ENCODE results near the gene DGKG. TPM values are rescaled to one million over a fixed set of nuclear protein-coding genes. Genes with fewer than 3 reads are reported as not detected.

The DGKG gene
- polyA plus RNA-seq, 1 of the 3 experiments (the other 2 are of a cell fraction) = 0.12 TPM

DNA sequence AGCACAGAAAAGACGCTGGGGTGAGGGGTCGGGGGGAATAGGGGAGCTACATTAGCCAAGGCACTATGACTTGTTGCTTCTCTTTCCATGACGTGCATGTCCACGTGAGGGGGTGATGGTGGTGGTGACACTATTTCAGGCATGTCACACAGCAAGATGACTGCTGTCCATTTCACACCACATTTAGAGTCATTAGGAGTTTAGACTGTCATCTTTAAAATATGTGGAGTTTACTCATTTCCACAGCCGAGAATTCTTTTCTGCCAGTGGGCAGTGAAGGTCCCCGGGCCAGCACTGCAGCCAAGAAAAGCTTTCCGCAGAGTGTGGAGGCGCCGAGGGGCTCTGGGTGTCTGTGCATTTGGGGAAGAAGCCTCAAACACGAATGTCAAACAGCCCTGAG is 954 bp upstream of the DGKG start:
- TF ChIP-seq CHD2 (IDR thresholded peaks at IDR 0.05; ENCODE audit: low read length, partially characterized antibody) (no peak), NFIC (IDR thresholded peaks at IDR 0.05; ENCODE audit: borderline replicate concordance) (no peak), GATA2 (CRISPR knock-in tag; IDR thresholded peaks at IDR 0.05) (no peak), SIN3A (IDR thresholded peaks at IDR 0.05; ENCODE audit: borderline replicate concordance, low read depth, low read length) (no peak)
- TF ChIP-seq, protein P1, sequence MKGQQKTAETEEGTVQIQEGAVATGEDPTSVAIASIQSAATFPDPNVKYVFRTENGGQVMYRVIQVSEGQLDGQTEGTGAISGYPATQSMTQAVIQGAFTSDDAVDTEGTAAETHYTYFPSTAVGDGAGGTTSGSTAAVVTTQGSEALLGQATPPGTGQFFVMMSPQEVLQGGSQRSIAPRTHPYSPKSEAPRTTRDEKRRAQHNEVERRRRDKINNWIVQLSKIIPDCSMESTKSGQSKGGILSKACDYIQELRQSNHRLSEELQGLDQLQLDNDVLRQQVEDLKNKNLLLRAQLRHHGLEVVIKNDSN (IDR thresholded peaks at IDR 0.05; ENCODE audit: borderline replicate concordance, low read depth) = no peak

DNA sequence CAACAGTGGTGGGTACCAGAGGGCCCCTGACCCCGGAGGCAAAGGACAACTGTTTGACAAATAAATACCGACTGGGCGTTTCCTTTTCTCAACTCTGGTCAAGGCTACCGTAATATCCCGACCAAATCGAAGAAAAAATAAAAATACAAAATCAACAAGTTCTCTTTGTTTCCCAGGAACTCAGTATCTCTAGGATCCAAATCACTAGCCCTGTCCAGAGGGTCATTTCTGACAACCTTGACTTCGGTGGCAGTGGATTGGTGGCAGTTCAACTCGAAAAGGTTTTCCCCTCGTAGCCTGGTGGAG is 456 bp upstream of the DGKG start:
- 17% methylated on average over 9 of the region's 9 CpGs for whole genome bisulfite sequencing (ENCODE audit: low lambda C conversion rate)
- Histone ChIP-seq H3K9ac (no peak overlapping the region), H3K4me1 (ENCODE audit: control insufficient read depth in 1 of 2, insufficient read depth in 2 of 2, low read depth in 1 of 2, low read length in 1 of 2) (peaks cover 0 to 14% of the 10 kb centered on the region in 2 experiments; a peak in 1 of 4 replicates), H3K36me3 (replicated peaks in 1 of 2; ENCODE audit: control insufficient read depth in 1 of 2, insufficient read depth in 2 of 2, low read length in 1 of 2) (no peaks in the 10 kb centered on the region), H3K9me3 (no peaks in the 10 kb centered on the region), H3K27ac (ENCODE audit: low read depth in 2 of 2, low read length in 1 of 2) (no peak overlapping the region), H4K20me1 (ENCODE audit: insufficient read depth) (no peaks in the 10 kb centered on the region), H2AFZ (ENCODE audit: low read depth) (no peak overlapping the region), H3K27me3 (ENCODE audit: insufficient read depth) (peaks cover 58% of the 10 kb centered on the region), H3K4me2 (peak overlapping the region; percentile 71; the same call in 1 of the 2 replicates), H3K9me2 (no peaks in the 10 kb centered on the region), H3K79me2 (ENCODE audit: insufficient read depth) (no peaks in the 10 kb centered on the region), H3F3A (replicated peaks; ENCODE audit: insufficient read depth) (no peaks in the 10 kb centered on the region), H3K4me3 (ENCODE audit: low read depth in 2 of 2, low read length in 1 of 2) (peak overlapping the region; percentile 47 to 60)
- TF ChIP-seq RAD21 (IDR thresholded peaks at IDR 0.05; ENCODE audit: low read length) (no peak), CHD2 (IDR thresholded peaks at IDR 0.05; ENCODE audit: low read length, partially characterized antibody) (no peak), RXRA (IDR thresholded peaks at IDR 0.05; ENCODE audit: borderline replicate concordance, low read depth) (no peak), TAF1 (IDR thresholded peaks at IDR 0.05; ENCODE audit: borderline replicate concordance, low read depth, low read length) (no peak), ELF1 (IDR thresholded peaks at IDR 0.05) (no peak), EP300 (IDR thresholded peaks at IDR 0.05; ENCODE audit: borderline replicate concordance in 1 of 2, low read depth in 1 of 2, low read length in 1 of 2) (no peak), JUND (IDR thresholded peaks at IDR 0.05) (no peak), GABPA (IDR thresholded peaks at IDR 0.05; ENCODE audit: low read depth) (no peak), TCF12 (IDR thresholded peaks at IDR 0.05) (no peak)
- TF ChIP-seq, protein P2, sequence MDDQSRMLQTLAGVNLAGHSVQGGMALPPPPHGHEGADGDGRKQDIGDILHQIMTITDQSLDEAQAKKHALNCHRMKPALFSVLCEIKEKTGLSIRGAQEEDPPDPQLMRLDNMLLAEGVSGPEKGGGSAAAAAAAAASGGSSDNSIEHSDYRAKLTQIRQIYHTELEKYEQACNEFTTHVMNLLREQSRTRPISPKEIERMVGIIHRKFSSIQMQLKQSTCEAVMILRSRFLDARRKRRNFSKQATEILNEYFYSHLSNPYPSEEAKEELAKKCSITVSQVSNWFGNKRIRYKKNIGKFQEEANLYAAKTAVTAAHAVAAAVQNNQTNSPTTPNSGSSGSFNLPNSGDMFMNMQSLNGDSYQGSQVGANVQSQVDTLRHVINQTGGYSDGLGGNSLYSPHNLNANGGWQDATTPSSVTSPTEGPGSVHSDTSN (IDR thresholded peaks at IDR 0.05) = no peak
- TF ChIP-seq, protein P3, sequence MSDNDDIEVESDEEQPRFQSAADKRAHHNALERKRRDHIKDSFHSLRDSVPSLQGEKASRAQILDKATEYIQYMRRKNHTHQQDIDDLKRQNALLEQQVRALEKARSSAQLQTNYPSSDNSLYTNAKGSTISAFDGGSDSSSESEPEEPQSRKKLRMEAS (IDR thresholded peaks at IDR 0.05; ENCODE audit: low read depth) = no peak
- ChIA-PET CTCF (interaction anchor here (1.4 kb wide), 1 partner anchor 84 kb away, joined by 3 read pairs; no protein-coding TSS in a partner anchor), POLR2A (no interaction called here)
- peak; percentile 18 for DNase-seq

More for the DNA sequence above, 954 bp upstream of the DGKG start:
- H3K9ac ChIP-seq = no peak overlapping the region
- H3F3A ChIP-seq (replicated peaks; ENCODE audit: insufficient read depth) = no peaks in the 10 kb centered on the region
- H3K4me2 ChIP-seq = no peak overlapping the region
- H3K79me2 ChIP-seq (ENCODE audit: insufficient read depth) = no peaks in the 10 kb centered on the region
- WGBS (ENCODE audit: low lambda C conversion rate) = 50% methylated on average over 10 of the region's 10 CpGs
- H3K9me3 ChIP-seq = no peaks in the 10 kb centered on the region
- ChIA-PET POLR2A (no interaction called here), CTCF (interaction anchor here (1.2 to 1.4 kb wide), 2 partner anchors 85 to 173 kb away, joined by 3 read pairs; no protein-coding TSS in a partner anchor)
- DNase-seq = no peak
- no peak overlapping the region for H2AFZ ChIP-seq (ENCODE audit: low read depth)
- no peak overlapping the region for H3K4me3 ChIP-seq (ENCODE audit: low read depth in 2 of 2, low read length in 1 of 2)
- H4K20me1 ChIP-seq (ENCODE audit: insufficient read depth) = no peaks in the 10 kb centered on the region
- H3K36me3 ChIP-seq (replicated peaks in 1 of 2; ENCODE audit: control insufficient read depth in 1 of 2, insufficient read depth in 2 of 2, low read length in 1 of 2) = no peaks in the 10 kb centered on the region
- H3K4me1 ChIP-seq (ENCODE audit: control insufficient read depth in 1 of 2, insufficient read depth in 2 of 2, low read depth in 1 of 2, low read length in 1 of 2) = peaks cover 0 to 14% of the 10 kb centered on the region in 2 experiments; a peak in 1 of 4 replicates
- no peak overlapping the region for H3K27ac ChIP-seq (ENCODE audit: low read depth in 2 of 2, low read length in 1 of 2)
- peaks cover 62% of the 10 kb centered on the region for H3K27me3 ChIP-seq (ENCODE audit: insufficient read depth)
- no peaks in the 10 kb centered on the region for H3K9me2 ChIP-seq
